Caco-2 (cell line): Measurements from ENCODE around the gene RASSF7. TPM values are rescaled to one million over a fixed set of nuclear protein-coding genes. Genes with fewer than 3 reads are reported as not detected.

Source experiments
- BruUV-seq: library from RNA; stranded (reverse); fragments of 400-500 nt; replicated peaks from 2 replicates; lab custom pipeline; 2021; lab: Mats Ljungman, UMichigan
- CTCF ChIA-PET: fragments of 300-600 bp; sonication (Branson Sonifier 250); formaldehyde crosslinking; loops from one replicate; lab custom pipeline; 2022; ENCODE audit warnings: antibody characterized with exemption; lab: Charles Lee
- POLR2A ChIA-PET: fragments of 300-600 bp; sonication (Branson Sonifier 250); formaldehyde crosslinking; loops from one replicate; lab custom pipeline; 2022; ENCODE audit warnings: antibody characterized with exemption; lab: Charles Lee
- DNase-seq, 2 experiments: peaks; one replicate each; pipeline versions ENCODE4 v3.0.0 to v3.0.0-alpha.2; 2020 to 2022
- H3K27me3 ChIP-seq: replicated peaks from 2 replicates; pipeline ENCODE4 v1.6.0; 2011; ENCODE audit warnings: low read length; ENCODE audit not compliant: control insufficient read depth, insufficient read depth
- H3K36me3 ChIP-seq: 2 replicates; pipeline ENCODE4 v1.5.1; 2011; ENCODE audit warnings: low read length; ENCODE audit not compliant: control insufficient read depth, insufficient read depth
- H3K4me1 ChIP-seq: fragments of 250-450 bp; sonication (Bioruptor Pico); 2 replicates; pipeline ENCODE4 v1.5.1; 2020; ENCODE audit warnings: mild to moderate bottlenecking
- H3K4me3 ChIP-seq: 2 replicates; pipeline ENCODE4 v1.5.1; 2011; ENCODE audit warnings: low read depth, mild to moderate bottlenecking, control low read depth, low read length
- H3K9me3 ChIP-seq: fragments of 250-450 bp; sonication (Bioruptor Pico); 2 replicates; pipeline ENCODE4 v1.5.1; 2020; ENCODE audit warnings: mild to moderate bottlenecking, moderate library complexity
- H3K27ac Mint-ChIP-seq: one replicate; pipeline ENCODE4 v1.8.0; 2022; ENCODE audit warnings: mixed read lengths; ENCODE audit not compliant: unreplicated experiment
- H3K27me3 Mint-ChIP-seq: one replicate; pipeline ENCODE4 v1.8.0; 2022; ENCODE audit warnings: mixed read lengths; ENCODE audit not compliant: insufficient read depth, unreplicated experiment
- H3K36me3 Mint-ChIP-seq: one replicate; pipeline ENCODE4 v1.8.0; 2022; ENCODE audit warnings: mild to moderate bottlenecking, mixed read lengths; ENCODE audit not compliant: insufficient read depth, unreplicated experiment
- H3K4me1 Mint-ChIP-seq: one replicate; pipeline ENCODE4 v1.8.0; 2022; ENCODE audit warnings: low read depth, mixed read lengths; ENCODE audit not compliant: unreplicated experiment
- H3K4me3 Mint-ChIP-seq: one replicate; pipeline ENCODE4 v1.8.0; 2022; ENCODE audit warnings: mild to moderate bottlenecking, moderate library complexity, mixed read lengths; ENCODE audit not compliant: unreplicated experiment
- H3K9me3 Mint-ChIP-seq: one replicate; pipeline ENCODE4 v1.8.0; 2022; ENCODE audit warnings: mixed read lengths; ENCODE audit not compliant: unreplicated experiment
- CTCF ChIP-seq, 2 experiments: fragments of 200-600 bp in 1 of 2; IDR thresholded peaks; 1 replicate in 1 of 2; 2 replicates in 1 of 2; pipeline versions ENCODE4 v1.5.1 to v1.8.0; 2011 to 2022; ENCODE audit warnings: antibody characterized with exemption in 1 of 2, control low read depth in 1 of 2, inconsistent platforms in 1 of 2, low read depth in 1 of 2, low read length in 1 of 2, mild to moderate bottlenecking in 1 of 2, moderate library complexity in 1 of 2; ENCODE audit not compliant: insufficient read depth in 1 of 2, severe bottlenecking in 1 of 2, unreplicated experiment in 1 of 2
- intact Hi-C: fragments of 100-400 bp; cut with micrococcal nuclease; formaldehyde crosslinking; loops from one replicate; pipeline ENCODE4 v1.10.0; 2022; ENCODE audit not compliant: unreplicated experiment
- total RNA-seq: library from RNA; stranded (reverse); gene quantifications from 2 replicates; pipeline ENCODE4 v1.2.3, GENCODE V29; 2022

The RASSF7 gene
- total RNA-seq, 1 experiment from 2014 or later, result 65.5 TPM

GRCh38 chr11:538431-539051, 22.2 kb upstream of the RASSF7 start:
- DNase-seq, result no peak
- ChIA-PET CTCF (interaction anchor here (0.6 kb wide), 1 partner anchor 157 kb away, joined by 5 read pairs; the partner anchor contains the start of gene TMEM80), POLR2A (no interaction called here)
- no TSS peak for BruUV-seq
- Mint-ChIP-seq H3K27ac (peak overlapping the region; percentile 88), H3K4me3 (peak overlapping the region; percentile 88), H3K4me1 (no peaks in the 10 kb centered on the region), H3K27me3 (no peaks in the 10 kb centered on the region), H3K36me3 (peaks cover 34% of the 10 kb centered on the region), H3K9me3 (no peaks in the 10 kb centered on the region)
- no peak overlapping the region for H3K4me3 ChIP-seq
- intact Hi-C loops, result no loop called here
- H3K36me3 ChIP-seq, result peaks cover 1% of the 10 kb centered on the region
- no peaks in the 10 kb centered on the region for H3K9me3 ChIP-seq
- peaks cover 9% of the 10 kb centered on the region; the same call in 1 of the 2 replicates for H3K4me1 ChIP-seq
- no peak for TF ChIP-seq CTCF (IDR thresholded peaks at IDR 0.05; ENCODE audit: insufficient read depth in 1 of 2, low read depth in 1 of 2, low read length in 1 of 2, severe bottlenecking in 1 of 2, unreplicated experiment in 1 of 2)
- H3K27me3 ChIP-seq, result no peaks in the 10 kb centered on the region

GRCh38 chr11:539971-540481, 20.7 kb upstream of the RASSF7 start:
- no TSS peak for BruUV-seq
- CTCF ChIA-PET, result no interaction called here
- H3K4me1 ChIP-seq, result peaks cover 9% of the 10 kb centered on the region; the same call in 1 of the 2 replicates
- H3K36me3 ChIP-seq, result no peaks in the 10 kb centered on the region
- H3K27me3 ChIP-seq, result no peaks in the 10 kb centered on the region
- no peak overlapping the region for H3K4me3 ChIP-seq
- Mint-ChIP-seq H3K4me3 (no peak overlapping the region), H3K27me3 (no peaks in the 10 kb centered on the region), H3K9me3 (no peaks in the 10 kb centered on the region), H3K36me3 (peaks cover 21% of the 10 kb centered on the region), H3K4me1 (no peaks in the 10 kb centered on the region), H3K27ac (no peak overlapping the region)
- intact Hi-C loops, result no loop called here
- peak in 1 of 2 experiments; percentile 34 for DNase-seq
- no peak for TF ChIP-seq CTCF (IDR thresholded peaks at IDR 0.05; ENCODE audit: insufficient read depth in 1 of 2, low read depth in 1 of 2, low read length in 1 of 2, severe bottlenecking in 1 of 2, unreplicated experiment in 1 of 2)
- POLR2A ChIA-PET, result no interaction called here
- no peaks in the 10 kb centered on the region for H3K9me3 ChIP-seq

GRCh38 chr11:540583-541432, 20.0 kb upstream of the RASSF7 start:
- Histone ChIP-seq H3K9me3 (no peaks in the 10 kb centered on the region), H3K36me3 (no peaks in the 10 kb centered on the region), H3K4me1 (peaks cover 9% of the 10 kb centered on the region; the same call in 1 of the 2 replicates), H3K4me3 (no peak overlapping the region), H3K27me3 (no peaks in the 10 kb centered on the region)
- Mint-ChIP-seq H3K36me3 (peaks cover 21% of the 10 kb centered on the region), H3K4me1 (no peaks in the 10 kb centered on the region), H3K4me3 (no peak overlapping the region), H3K27ac (no peak overlapping the region), H3K27me3 (no peaks in the 10 kb centered on the region), H3K9me3 (no peaks in the 10 kb centered on the region)
- intact Hi-C loops, result no loop called here
- ChIA-PET CTCF (no interaction called here), POLR2A (no interaction called here)
- peak in 1 of 2 experiments; percentile 36 for DNase-seq
- BruUV-seq, result no TSS peak
- no peak for TF ChIP-seq CTCF (IDR thresholded peaks at IDR 0.05; ENCODE audit: insufficient read depth in 1 of 2, low read depth in 1 of 2, low read length in 1 of 2, severe bottlenecking in 1 of 2, unreplicated experiment in 1 of 2)
